ENCODE data around the gene IL31RA.

DNA sequence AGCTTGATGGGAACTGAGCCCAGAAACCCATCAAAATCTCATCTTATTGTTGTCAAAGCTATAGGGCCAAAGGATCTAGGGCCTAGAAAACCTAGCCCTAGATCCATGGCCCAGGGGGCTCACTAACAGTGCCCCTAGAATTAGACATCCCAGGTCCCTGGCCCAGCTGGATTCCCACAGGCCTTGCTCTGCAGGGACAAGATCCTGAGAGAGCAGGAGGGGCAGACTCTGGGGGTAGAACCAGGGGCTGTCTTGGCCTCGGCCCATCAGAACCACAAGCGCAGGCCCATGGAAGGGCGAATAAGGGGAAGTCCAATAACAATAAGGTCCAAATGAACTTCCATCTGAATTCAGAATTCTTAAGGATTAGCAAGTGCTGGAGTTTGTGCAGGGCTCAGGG is 74.0 kb downstream of the IL31RA start:
- TF ChIP-seq, protein P1, sequence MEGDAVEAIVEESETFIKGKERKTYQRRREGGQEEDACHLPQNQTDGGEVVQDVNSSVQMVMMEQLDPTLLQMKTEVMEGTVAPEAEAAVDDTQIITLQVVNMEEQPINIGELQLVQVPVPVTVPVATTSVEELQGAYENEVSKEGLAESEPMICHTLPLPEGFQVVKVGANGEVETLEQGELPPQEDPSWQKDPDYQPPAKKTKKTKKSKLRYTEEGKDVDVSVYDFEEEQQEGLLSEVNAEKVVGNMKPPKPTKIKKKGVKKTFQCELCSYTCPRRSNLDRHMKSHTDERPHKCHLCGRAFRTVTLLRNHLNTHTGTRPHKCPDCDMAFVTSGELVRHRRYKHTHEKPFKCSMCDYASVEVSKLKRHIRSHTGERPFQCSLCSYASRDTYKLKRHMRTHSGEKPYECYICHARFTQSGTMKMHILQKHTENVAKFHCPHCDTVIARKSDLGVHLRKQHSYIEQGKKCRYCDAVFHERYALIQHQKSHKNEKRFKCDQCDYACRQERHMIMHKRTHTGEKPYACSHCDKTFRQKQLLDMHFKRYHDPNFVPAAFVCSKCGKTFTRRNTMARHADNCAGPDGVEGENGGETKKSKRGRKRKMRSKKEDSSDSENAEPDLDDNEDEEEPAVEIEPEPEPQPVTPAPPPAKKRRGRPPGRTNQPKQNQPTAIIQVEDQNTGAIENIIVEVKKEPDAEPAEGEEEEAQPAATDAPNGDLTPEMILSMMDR (IDR thresholded peaks at IDR 0.05; ENCODE audit: low read length), result no peak
- no peak for TF ChIP-seq EZH2 (optimal IDR thresholded peaks at IDR 0.05; ENCODE audit: low read depth, low read length)

Measured in MM.1S (cell line).